Endothelial cell of umbilical vein (primary cell): ENCODE data around the gene TFAP2E. TPM values are rescaled to one million over a fixed set of nuclear protein-coding genes. Genes with fewer than 3 reads are reported as not detected.

Experiments used
- BruUV-seq: library from RNA; stranded (reverse); fragments of 400-500 nt; replicated peaks from 2 replicates; lab custom pipeline; 2021; lab: Mats Ljungman, UMichigan
- CTCF ChIA-PET: fragments of 300-600, 350-600 bp; sonication (Branson Sonifier 250); formaldehyde crosslinking; loops from one replicate; lab custom pipeline; 2021; ENCODE audit warnings: antibody characterized with exemption, inconsistent platforms; lab: Charles Lee
- POLR2A ChIA-PET: fragments of 300-600, 350-600 bp; sonication (Branson Sonifier 250); formaldehyde crosslinking; loops from one replicate; lab custom pipeline; 2021; ENCODE audit warnings: antibody characterized with exemption, inconsistent platforms; lab: Charles Lee
- DNase-seq: peaks from one replicate; pipeline ENCODE4 v3.0.0-alpha.2; 2011; ENCODE audit warnings: low read depth, low spot score
- FAIRE-seq: peaks from 2 replicates; lab custom pipeline; 2011; peaks lifted over from hg19 to GRCh38; lab: Jason Lieb, UNC
- H2AFZ ChIP-seq: 2 replicates; pipeline ENCODE4 v1.6.0; 2012; ENCODE audit warnings: low read depth, low read length, control low read depth, inconsistent platforms
- H3K27ac ChIP-seq: 2 replicates; pipeline ENCODE4 v1.5.1; 2011; ENCODE audit warnings: low read depth, mild to moderate bottlenecking, control low read depth, low read length, moderate library complexity; ENCODE audit not compliant: insufficient read depth
- H3K27me3 ChIP-seq, 2 experiments: 2 replicates each; pipeline versions ENCODE4 v1.6.0 to v1.6.1; 2011; ENCODE audit warnings: low read length in 2 of 2, mixed read lengths in 1 of 2; ENCODE audit not compliant: control insufficient read depth in 2 of 2, insufficient read depth in 2 of 2
- H3K36me3 ChIP-seq, 2 experiments: 2 replicates in 1 of 2; 3 replicates in 1 of 2; pipeline ENCODE4 v1.5.1; 2011; ENCODE audit warnings: low read length in 2 of 2, mild to moderate bottlenecking in 1 of 2, moderate library complexity in 1 of 2; ENCODE audit not compliant: control insufficient read depth in 2 of 2, insufficient read depth in 2 of 2; ENCODE audit errors: extremely low read depth in 1 of 2
- H3K4me1 ChIP-seq: 3 replicates; pipeline ENCODE4 v1.5.1; 2011; ENCODE audit warnings: mild to moderate bottlenecking, low read length; ENCODE audit not compliant: control insufficient read depth, insufficient read depth; ENCODE audit errors: extremely low read depth
- H3K4me2 ChIP-seq: 2 replicates; pipeline ENCODE4 v1.6.1; 2011; ENCODE audit warnings: low read length, control low read depth, mixed read lengths; ENCODE audit not compliant: insufficient read depth
- H3K4me3 ChIP-seq, 3 experiments: fragments of 200-600 bp in 1 of 3; sonication (generic), shearing (Covaris generic) in 1 of 3; replicated peaks in 1 of 3; 2 replicates each; pipeline ENCODE4 v1.5.1; 2011 to 2016; ENCODE audit warnings: control low read depth in 3 of 3, low read length in 3 of 3, mild to moderate bottlenecking in 2 of 3, inconsistent platforms in 1 of 3, low read depth in 1 of 3, moderate library complexity in 1 of 3; ENCODE audit not compliant: insufficient read depth in 1 of 3
- H3K79me2 ChIP-seq: 2 replicates; pipeline ENCODE4 v1.6.0; 2012; ENCODE audit warnings: low read length, inconsistent platforms; ENCODE audit not compliant: control insufficient read depth, insufficient read depth
- H3K9ac ChIP-seq: replicated peaks from 2 replicates; pipeline ENCODE3; 2011; ENCODE audit warnings: low read length, control low read depth; ENCODE audit not compliant: insufficient read depth; ENCODE audit errors: extremely low read depth
- H3K9me1 ChIP-seq: replicated peaks from 3 replicates; pipeline ENCODE4 v1.6.0; 2011; ENCODE audit warnings: mild to moderate bottlenecking, low read length; ENCODE audit not compliant: control insufficient read depth, insufficient read depth; ENCODE audit errors: extremely low read depth
- H3K9me3 ChIP-seq: replicated peaks from 2 replicates; pipeline ENCODE4 v1.5.1; 2012; ENCODE audit warnings: low read length, inconsistent platforms; ENCODE audit not compliant: control insufficient read depth, insufficient read depth
- H4K20me1 ChIP-seq: replicated peaks from 2 replicates; pipeline ENCODE3; 2011; ENCODE audit warnings: mild to moderate bottlenecking, low read length; ENCODE audit not compliant: control insufficient read depth, insufficient read depth; ENCODE audit errors: extremely low read depth
- CTCF ChIP-seq, 2 donors: IDR thresholded peaks; 1 replicate in 1 of 2; 2 replicates in 1 of 2; pipeline ENCODE4 v1.5.1; 2011; ENCODE audit warnings: low read length in 2 of 2, mild to moderate bottlenecking in 2 of 2, moderate library complexity in 2 of 2, control low read depth in 1 of 2, inconsistent platforms in 1 of 2, low read depth in 1 of 2; ENCODE audit not compliant: insufficient read depth in 1 of 2; ENCODE audit errors: extremely low read depth in 1 of 2
- EZH2 ChIP-seq: IDR thresholded peaks from 2 replicates; pipeline ENCODE4 v1.6.1; 2012; ENCODE audit warnings: borderline replicate concordance, low read depth, mild to moderate bottlenecking, moderate library complexity, low read length, inconsistent platforms; ENCODE audit not compliant: severe bottlenecking
- FOS ChIP-seq: IDR thresholded peaks from 2 replicates; pipeline ENCODE4 v1.6.1; 2011; ENCODE audit warnings: mild to moderate bottlenecking, low read length, moderate library complexity, borderline replicate concordance; ENCODE audit not compliant: insufficient read depth
- GATA2 ChIP-seq: IDR thresholded peaks from 2 replicates; pipeline ENCODE4 v1.7.0; 2011; ENCODE audit warnings: low read depth, mild to moderate bottlenecking, moderate library complexity, mixed read lengths, low read length; ENCODE audit not compliant: insufficient read length, insufficient read depth
- JUN ChIP-seq: IDR thresholded peaks from 2 replicates; pipeline ENCODE4 v1.6.1; 2011; ENCODE audit warnings: borderline replicate concordance, low read depth; ENCODE audit not compliant: insufficient read length, insufficient read depth
- MAX ChIP-seq: IDR thresholded peaks from 2 replicates; pipeline ENCODE4 v1.6.1; 2011; ENCODE audit not compliant: insufficient read depth, insufficient read length
- MYC ChIP-seq: IDR thresholded peaks from one replicate; pipeline ENCODE4 v1.6.1; 2011; ENCODE audit warnings: mild to moderate bottlenecking, low read depth, low read length
- POLR2A ChIP-seq: IDR thresholded peaks from 2 replicates; pipeline ENCODE4 v1.6.1; 2012; ENCODE audit warnings: low read depth, mild to moderate bottlenecking, control low read depth, low read length
- POLR2AphosphoS5 ChIP-seq: IDR thresholded peaks from 2 replicates; pipeline ENCODE4 v1.6.1; 2012; ENCODE audit warnings: low read depth, mild to moderate bottlenecking, control low read depth, low read length, moderate library complexity; ENCODE audit not compliant: insufficient read depth
- dilution Hi-C: fragments of 300-500 bp; cut with MboI; formaldehyde crosslinking; loops from one replicate; pipeline ENCODE4 v1.15.0; 2019; ENCODE audit warnings: low sequenced_read_pairs; ENCODE audit not compliant: extremely low pct_ligation_motif_present
- intact Hi-C: fragments of 100-400 bp; cut with micrococcal nuclease; formaldehyde crosslinking; loops from one replicate; pipeline ENCODE4 v1.10.0; 2022
- polyA plus RNA-seq, 4 experiments: library from polyadenylated mRNA; depleted of rRNA in 3 of 4; stranded (reverse) in 3 of 4; unstranded in 1 of 4; fragments of >200 nt; gene quantifications; 2 replicates each; pipeline versions ENCODE4 v1.2.1 to v1.2.3, GENCODE V29; 2011 to 2012; ENCODE audit warnings: missing spikeins in 1 of 4
- total RNA-seq: library from RNA; stranded (reverse); gene quantifications from 2 replicates; pipeline ENCODE4 v1.2.3, GENCODE V29; 2021

Gene TFAP2E
- total and polyA plus RNA-seq, 2 donors (not counting 3 experiments of a cell fraction or from before 2014, with no cell fraction given) = 0.06 TPM; not detected in 1

- H3K36me3 ChIP-seq = peaks cover 2 to 8% of the 10 kb centered on the region in 2 experiments
- dilution Hi-C loops (loop anchor here (25.0 kb wide), 1 partner anchor 100 kb away; no protein-coding TSS in a partner anchor), intact Hi-C loops (loop anchor here (2.0 kb wide), 1 partner anchor 81 kb away; the partner anchor contains the start of gene C1orf216)
- peak overlapping the region; percentile 8 to 89 (median 58) for H3K4me3 ChIP-seq
- peaks cover 73% of the 10 kb centered on the region for H3K79me2 ChIP-seq
- TF ChIP-seq POLR2A (no peak), EZH2 (no peak)
- H3K4me1 ChIP-seq = peaks cover 24% of the 10 kb centered on the region
- FAIRE-seq (peak; percentile 40), DNase-seq (peak; percentile 65)
- ChIA-PET POLR2A (no interaction called here), CTCF (interaction anchor here (1.0 to 2.1 kb wide), 4 partner anchors 9 to 187 kb away, joined by 3 to 13 read pairs (median 5); no protein-coding TSS in a partner anchor)
- H3K27me3 ChIP-seq = no peaks in the 10 kb centered on the region
- BruUV-seq = no TSS peak
- peak overlapping the region; percentile 100 for H3K4me2 ChIP-seq
- no peaks in the 10 kb centered on the region for H4K20me1 ChIP-seq
- no peaks in the 10 kb centered on the region for H3K9me1 ChIP-seq
- peak overlapping the region; percentile 72 for H3K9ac ChIP-seq
- no peak overlapping the region for H2AFZ ChIP-seq
- no peaks in the 10 kb centered on the region for H3K9me3 ChIP-seq
- peak overlapping the region; percentile 60 for H3K27ac ChIP-seq
Observed at GRCh38 chr1:35637401-35637809, 64.3 kb downstream of the TFAP2E start.

GRCh38 chr1:35640380-35641232, 67.5 kb downstream of the TFAP2E start:
- peak overlapping the region; percentile 81 for H3K27ac ChIP-seq
- DNase-seq (peak; percentile 10), FAIRE-seq (peak; percentile 78)
- ChIA-PET POLR2A (no interaction called here), CTCF (no interaction called here)
- H3K9ac ChIP-seq = peak overlapping the region; percentile 96
- dilution Hi-C loops = loop anchor here (25.0 kb wide), 1 partner anchor 97 kb away; no protein-coding TSS in a partner anchor
- no peaks in the 10 kb centered on the region for H3K9me1 ChIP-seq
- peak overlapping the region; percentile 63 for H3K4me2 ChIP-seq
- H4K20me1 ChIP-seq = no peaks in the 10 kb centered on the region
- intact Hi-C loops = loop anchor here (2.0 kb wide), 1 partner anchor 128 kb away; the partner anchor contains the start of gene CLSPN
- H3K79me2 ChIP-seq = peaks cover 54% of the 10 kb centered on the region
- H3K27me3 ChIP-seq = peaks cover 6 to 15% of the 10 kb centered on the region in 2 experiments
- TF ChIP-seq MAX (no peak), FOS (no peak), MYC (no peak), CTCF (IDR thresholded peaks at IDR 0.05; ENCODE audit: extremely low read depth in 1 of 2, insufficient read depth in 1 of 2, low read depth in 1 of 2, low read length in 2 of 2) (no peak), JUN (no peak), POLR2AphosphoS5 (no peak), POLR2A (no peak), EZH2 (no peak), GATA2 (no peak)
- no peaks in the 10 kb centered on the region for H3K9me3 ChIP-seq
- TSS peak; percentile 42 for BruUV-seq
- H2AFZ ChIP-seq = no peak overlapping the region
- no peaks in the 10 kb centered on the region for H3K36me3 ChIP-seq
- peak overlapping the region; percentile 64 to 100 (median 80) for H3K4me3 ChIP-seq
- peaks cover 24% of the 10 kb centered on the region for H3K4me1 ChIP-seq
